Panc1 (cell line): ENCODE measurements around the gene LAP3.

ENCODE experiments used
- CTCF ChIP-seq: fragments of 450-650 bp; IDR thresholded peaks from 2 replicates; pipeline ENCODE4 v1.5.1; 2017; ENCODE audit warnings: mild to moderate bottlenecking
- POLR2AphosphoS5 ChIP-seq: IDR thresholded peaks from 2 replicates; pipeline ENCODE4 v1.6.1; 2012; ENCODE audit warnings: mild to moderate bottlenecking, low read depth, low read length, moderate library complexity
- REST ChIP-seq, 2 experiments: IDR thresholded peaks; 2 replicates each; pipeline ENCODE4 v1.6.1; 2011 to 2012; ENCODE audit warnings: low read depth in 2 of 2, control low read depth in 1 of 2, low read length in 1 of 2, mild to moderate bottlenecking in 1 of 2, moderate library complexity in 1 of 2; ENCODE audit not compliant: insufficient read depth in 1 of 2
- SIN3A ChIP-seq: IDR thresholded peaks from 2 replicates; pipeline ENCODE4 v1.6.1; 2012; ENCODE audit warnings: low read depth, mild to moderate bottlenecking, low read length, moderate library complexity, borderline replicate concordance; ENCODE audit not compliant: insufficient read depth

GRCh38 chr4:17647176-17647806 is 70.3 kb downstream of the LAP3 start:
- TF ChIP-seq REST (IDR thresholded peaks at IDR 0.05; ENCODE audit: insufficient read depth in 1 of 2, low read depth in 2 of 2, low read length in 1 of 2): no peak
- TF ChIP-seq CTCF: no peak
- TF ChIP-seq POLR2AphosphoS5: no peak
- no peak for TF ChIP-seq SIN3A
